Measurements from ENCODE around the gene ZNF497.

DNA sequence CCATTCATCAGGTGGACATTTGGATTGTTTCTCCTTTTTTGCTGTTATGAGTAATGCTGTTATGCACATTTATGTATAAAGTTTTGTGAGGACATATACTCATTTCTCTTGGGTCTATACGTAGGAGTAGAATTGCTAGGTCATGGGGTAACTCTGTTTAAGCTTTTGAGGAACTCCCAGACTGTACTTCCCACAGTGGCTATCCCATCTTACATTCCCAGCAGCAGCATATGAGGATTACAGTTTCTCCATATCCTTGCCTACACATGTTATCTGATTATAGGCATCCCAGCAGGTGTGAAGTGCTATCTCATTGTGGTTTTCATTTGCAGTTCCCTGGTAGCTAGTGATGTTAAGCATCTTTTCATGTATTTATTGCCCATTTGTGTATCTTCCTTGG, 29.9 kb downstream of the ZNF497 start:
- no peak for TF ChIP-seq ATF3 (IDR thresholded peaks at IDR 0.05; ENCODE audit: insufficient read depth, low read depth, low read length)
- no peak for TF ChIP-seq POLR2A (IDR thresholded peaks at IDR 0.05; ENCODE audit: control extremely low read depth in 1 of 2, low read depth in 2 of 2, low read length in 2 of 2)
- TF ChIP-seq FOSL1 (IDR thresholded peaks at IDR 0.05; ENCODE audit: insufficient read depth, low read depth, low read length) = no peak
- TF ChIP-seq CBX5 (IDR thresholded peaks at IDR 0.05; ENCODE audit: low read depth, low read length) = no peak
- TF ChIP-seq EZH2 (IDR thresholded peaks at IDR 0.05; ENCODE audit: low read depth, low read length, severe bottlenecking) = no peak

Measured in H1 (cell line).